ENCODE data around the gene RNGTT.

Gene RNGTT

GRCh38 chr6:88825856-88826255 is 137.6 kb downstream of the RNGTT start:
- H3K4me3 ChIP-seq (ENCODE audit: low read length in 2 of 2), result no peak overlapping the region
- no peaks in the 10 kb centered on the region for H3K9me3 ChIP-seq (ENCODE audit: control insufficient read depth in 2 of 2, low read length in 2 of 2)
- no peak overlapping the region for H3K27ac ChIP-seq (ENCODE audit: low read depth in 2 of 2, low read length in 2 of 2)
- H3K27me3 ChIP-seq (ENCODE audit: control insufficient read depth in 2 of 2, insufficient read depth in 2 of 2, low read length in 2 of 2), result no peaks in the 10 kb centered on the region
- no peaks in the 10 kb centered on the region for H3K4me1 ChIP-seq (ENCODE audit: control insufficient read depth in 2 of 2, insufficient read depth in 2 of 2, low read length in 2 of 2)
- no peak overlapping the region for H3K9ac ChIP-seq (ENCODE audit: low read depth in 1 of 2, low read length in 2 of 2)
- no peaks in the 10 kb centered on the region for H3K36me3 ChIP-seq (ENCODE audit: control insufficient read depth in 2 of 2, insufficient read depth in 2 of 2, low read length in 2 of 2)

GRCh38 chr6:88823998-88824397 is 139.4 kb downstream of the RNGTT start:
- Histone ChIP-seq H3K9ac (ENCODE audit: low read depth in 1 of 2, low read length in 2 of 2) (no peak overlapping the region), H3K27ac (ENCODE audit: low read depth in 2 of 2, low read length in 2 of 2) (no peak overlapping the region), H3K36me3 (ENCODE audit: control insufficient read depth in 2 of 2, insufficient read depth in 2 of 2, low read length in 2 of 2) (no peaks in the 10 kb centered on the region), H3K9me3 (ENCODE audit: control insufficient read depth in 2 of 2, low read length in 2 of 2) (no peaks in the 10 kb centered on the region), H3K27me3 (ENCODE audit: control insufficient read depth in 2 of 2, insufficient read depth in 2 of 2, low read length in 2 of 2) (no peaks in the 10 kb centered on the region), H3K4me1 (ENCODE audit: control insufficient read depth in 2 of 2, insufficient read depth in 2 of 2, low read length in 2 of 2) (no peaks in the 10 kb centered on the region), H3K4me3 (ENCODE audit: low read length in 2 of 2) (no peak overlapping the region)

- H3K27ac ChIP-seq (ENCODE audit: low read depth in 2 of 2, low read length in 2 of 2), result no peak overlapping the region
- no peaks in the 10 kb centered on the region for H3K27me3 ChIP-seq (ENCODE audit: control insufficient read depth in 2 of 2, insufficient read depth in 2 of 2, low read length in 2 of 2)
- H3K4me3 ChIP-seq (ENCODE audit: low read length in 2 of 2), result no peak overlapping the region
Measured at GRCh38 chr6:88815491-88815890, 147.9 kb downstream of the RNGTT start.

GRCh38 chr6:88814909-88815308 is 148.5 kb downstream of the RNGTT start:
- Histone ChIP-seq H3K36me3 (ENCODE audit: control insufficient read depth in 2 of 2, insufficient read depth in 2 of 2, low read length in 2 of 2) (no peaks in the 10 kb centered on the region), H3K27me3 (ENCODE audit: control insufficient read depth in 2 of 2, insufficient read depth in 2 of 2, low read length in 2 of 2) (no peaks in the 10 kb centered on the region), H3K4me1 (ENCODE audit: control insufficient read depth in 2 of 2, insufficient read depth in 2 of 2, low read length in 2 of 2) (no peaks in the 10 kb centered on the region), H3K9ac (ENCODE audit: low read depth in 1 of 2, low read length in 2 of 2) (no peak overlapping the region), H3K9me3 (ENCODE audit: control insufficient read depth in 2 of 2, low read length in 2 of 2) (no peaks in the 10 kb centered on the region), H3K4me3 (ENCODE audit: low read length in 2 of 2) (no peak overlapping the region), H3K27ac (ENCODE audit: low read depth in 2 of 2, low read length in 2 of 2) (no peak overlapping the region)

More at GRCh38 chr6:88815491-88815890, 147.9 kb downstream of the RNGTT start:
- Histone ChIP-seq H3K36me3 (ENCODE audit: control insufficient read depth in 2 of 2, insufficient read depth in 2 of 2, low read length in 2 of 2) (no peaks in the 10 kb centered on the region), H3K9me3 (ENCODE audit: control insufficient read depth in 2 of 2, low read length in 2 of 2) (no peaks in the 10 kb centered on the region), H3K4me1 (ENCODE audit: control insufficient read depth in 2 of 2, insufficient read depth in 2 of 2, low read length in 2 of 2) (no peaks in the 10 kb centered on the region), H3K9ac (ENCODE audit: low read depth in 1 of 2, low read length in 2 of 2) (no peak overlapping the region)

GRCh38 chr6:88813045-88813444 is 150.4 kb downstream of the RNGTT start:
- Histone ChIP-seq H3K27ac (ENCODE audit: low read depth in 2 of 2, low read length in 2 of 2) (no peak overlapping the region), H3K4me3 (ENCODE audit: low read length in 2 of 2) (no peak overlapping the region), H3K9me3 (ENCODE audit: control insufficient read depth in 2 of 2, low read length in 2 of 2) (no peaks in the 10 kb centered on the region), H3K27me3 (ENCODE audit: control insufficient read depth in 2 of 2, insufficient read depth in 2 of 2, low read length in 2 of 2) (no peaks in the 10 kb centered on the region), H3K9ac (ENCODE audit: low read depth in 1 of 2, low read length in 2 of 2) (no peak overlapping the region), H3K4me1 (ENCODE audit: control insufficient read depth in 2 of 2, insufficient read depth in 2 of 2, low read length in 2 of 2) (no peaks in the 10 kb centered on the region), H3K36me3 (ENCODE audit: control insufficient read depth in 2 of 2, insufficient read depth in 2 of 2, low read length in 2 of 2) (no peaks in the 10 kb centered on the region)

- Histone ChIP-seq H3K4me3 (ENCODE audit: low read length in 2 of 2) (no peak overlapping the region), H3K27ac (ENCODE audit: low read depth in 2 of 2, low read length in 2 of 2) (no peak overlapping the region), H3K4me1 (ENCODE audit: control insufficient read depth in 2 of 2, insufficient read depth in 2 of 2, low read length in 2 of 2) (no peaks in the 10 kb centered on the region), H3K9me3 (ENCODE audit: control insufficient read depth in 2 of 2, low read length in 2 of 2) (peaks cover 5 to 7% of the 10 kb centered on the region in 2 donors), H3K36me3 (ENCODE audit: control insufficient read depth in 2 of 2, insufficient read depth in 2 of 2, low read length in 2 of 2) (peaks cover 0 to 2% of the 10 kb centered on the region in 2 donors), H3K27me3 (ENCODE audit: control insufficient read depth in 2 of 2, insufficient read depth in 2 of 2, low read length in 2 of 2) (no peaks in the 10 kb centered on the region), H3K9ac (ENCODE audit: low read depth in 1 of 2, low read length in 2 of 2) (no peak overlapping the region)
Measured at GRCh38 chr6:88810701-88811100, 152.7 kb downstream of the RNGTT start.

- no peaks in the 10 kb centered on the region for H3K27me3 ChIP-seq (ENCODE audit: control insufficient read depth in 2 of 2, insufficient read depth in 2 of 2, low read length in 2 of 2)
- no peak overlapping the region for H3K27ac ChIP-seq (ENCODE audit: low read depth in 2 of 2, low read length in 2 of 2)
- H3K36me3 ChIP-seq (ENCODE audit: control insufficient read depth in 2 of 2, insufficient read depth in 2 of 2, low read length in 2 of 2), result peaks cover 0 to 2% of the 10 kb centered on the region in 2 donors
- H3K4me3 ChIP-seq (ENCODE audit: low read length in 2 of 2), result no peak overlapping the region
- H3K9ac ChIP-seq (ENCODE audit: low read depth in 1 of 2, low read length in 2 of 2), result no peak overlapping the region
- no peaks in the 10 kb centered on the region for H3K4me1 ChIP-seq (ENCODE audit: control insufficient read depth in 2 of 2, insufficient read depth in 2 of 2, low read length in 2 of 2)
- H3K9me3 ChIP-seq (ENCODE audit: control insufficient read depth in 2 of 2, low read length in 2 of 2), result peaks cover 5 to 7% of the 10 kb centered on the region in 2 donors
Measured at GRCh38 chr6:88810089-88810488, 153.3 kb downstream of the RNGTT start.

GRCh38 chr6:88808381-88808780 is 155.0 kb downstream of the RNGTT start:
- H3K4me1 ChIP-seq (ENCODE audit: control insufficient read depth in 2 of 2, insufficient read depth in 2 of 2, low read length in 2 of 2), result no peaks in the 10 kb centered on the region
- H3K27me3 ChIP-seq (ENCODE audit: control insufficient read depth in 2 of 2, insufficient read depth in 2 of 2, low read length in 2 of 2), result no peaks in the 10 kb centered on the region
- H3K4me3 ChIP-seq (ENCODE audit: low read length in 2 of 2), result no peak overlapping the region
- H3K9me3 ChIP-seq (ENCODE audit: control insufficient read depth in 2 of 2, low read length in 2 of 2), result peaks cover 5 to 7% of the 10 kb centered on the region in 2 donors
- H3K36me3 ChIP-seq (ENCODE audit: control insufficient read depth in 2 of 2, insufficient read depth in 2 of 2, low read length in 2 of 2), result peaks cover 0 to 2% of the 10 kb centered on the region in 2 donors
- H3K27ac ChIP-seq (ENCODE audit: low read depth in 2 of 2, low read length in 2 of 2), result no peak overlapping the region
- no peak overlapping the region for H3K9ac ChIP-seq (ENCODE audit: low read depth in 1 of 2, low read length in 2 of 2)

- peaks cover 5 to 7% of the 10 kb centered on the region in 2 donors for H3K9me3 ChIP-seq (ENCODE audit: control insufficient read depth in 2 of 2, low read length in 2 of 2)
- no peaks in the 10 kb centered on the region for H3K4me1 ChIP-seq (ENCODE audit: control insufficient read depth in 2 of 2, insufficient read depth in 2 of 2, low read length in 2 of 2)
- H3K27ac ChIP-seq (ENCODE audit: low read depth in 2 of 2, low read length in 2 of 2), result no peak overlapping the region
- H3K27me3 ChIP-seq (ENCODE audit: control insufficient read depth in 2 of 2, insufficient read depth in 2 of 2, low read length in 2 of 2), result no peaks in the 10 kb centered on the region
- peaks cover 0 to 2% of the 10 kb centered on the region in 2 donors for H3K36me3 ChIP-seq (ENCODE audit: control insufficient read depth in 2 of 2, insufficient read depth in 2 of 2, low read length in 2 of 2)
- H3K9ac ChIP-seq (ENCODE audit: low read depth in 1 of 2, low read length in 2 of 2), result no peak overlapping the region
- no peak overlapping the region for H3K4me3 ChIP-seq (ENCODE audit: low read length in 2 of 2)
Measured at GRCh38 chr6:88807622-88808021, 155.8 kb downstream of the RNGTT start.

GRCh38 chr6:88806728-88807127 is 156.7 kb downstream of the RNGTT start:
- Histone ChIP-seq H3K27me3 (ENCODE audit: control insufficient read depth in 2 of 2, insufficient read depth in 2 of 2, low read length in 2 of 2) (no peaks in the 10 kb centered on the region), H3K9ac (ENCODE audit: low read depth in 1 of 2, low read length in 2 of 2) (no peak overlapping the region), H3K36me3 (ENCODE audit: control insufficient read depth in 2 of 2, insufficient read depth in 2 of 2, low read length in 2 of 2) (peaks cover 0 to 2% of the 10 kb centered on the region in 2 donors), H3K9me3 (ENCODE audit: control insufficient read depth in 2 of 2, low read length in 2 of 2) (peaks cover 5 to 7% of the 10 kb centered on the region in 2 donors), H3K27ac (ENCODE audit: low read depth in 2 of 2, low read length in 2 of 2) (no peak overlapping the region), H3K4me1 (ENCODE audit: control insufficient read depth in 2 of 2, insufficient read depth in 2 of 2, low read length in 2 of 2) (no peaks in the 10 kb centered on the region), H3K4me3 (ENCODE audit: low read length in 2 of 2) (no peak overlapping the region)

- Histone ChIP-seq H3K27me3 (ENCODE audit: control insufficient read depth in 2 of 2, insufficient read depth in 2 of 2, low read length in 2 of 2) (no peaks in the 10 kb centered on the region), H3K4me3 (ENCODE audit: low read length in 2 of 2) (no peak overlapping the region), H3K9ac (ENCODE audit: low read depth in 1 of 2, low read length in 2 of 2) (no peak overlapping the region), H3K9me3 (ENCODE audit: control insufficient read depth in 2 of 2, low read length in 2 of 2) (peaks cover 5 to 7% of the 10 kb centered on the region in 2 donors), H3K36me3 (ENCODE audit: control insufficient read depth in 2 of 2, insufficient read depth in 2 of 2, low read length in 2 of 2) (peaks cover 2 to 5% of the 10 kb centered on the region in 2 donors), H3K4me1 (ENCODE audit: control insufficient read depth in 2 of 2, insufficient read depth in 2 of 2, low read length in 2 of 2) (no peaks in the 10 kb centered on the region), H3K27ac (ENCODE audit: low read depth in 2 of 2, low read length in 2 of 2) (no peak overlapping the region)
Measured at GRCh38 chr6:88804701-88805100, 158.7 kb downstream of the RNGTT start.

Measured in mucosa of rectum (tissue), 2 donors.